ENCODE measurements around the gene TRAF3IP3.

The TRAF3IP3 gene

DNA sequence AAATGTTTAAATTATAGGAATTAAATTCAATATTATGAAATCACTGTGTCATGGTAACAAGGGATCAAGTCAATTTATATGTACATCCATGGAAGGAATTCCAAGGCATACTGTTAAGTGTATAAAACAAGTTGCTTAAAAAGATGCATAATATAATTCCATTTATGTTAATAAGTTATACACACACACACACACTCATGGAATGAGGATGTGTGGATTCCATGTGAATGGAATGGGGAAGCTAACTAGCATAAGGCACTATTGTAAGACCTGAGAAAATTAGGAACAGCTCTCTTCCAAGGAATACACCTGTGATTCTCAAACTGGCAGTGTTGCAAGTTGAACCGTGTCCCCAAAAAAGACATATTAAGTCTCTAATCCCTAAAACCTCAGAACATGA is 17.6 kb upstream of the TRAF3IP3 start:
- DNase-seq (ENCODE audit: low read depth): no peak

- no peak for DNase-seq (ENCODE audit: low read depth)
Observed at GRCh38 chr1:209741193-209741592, 14.7 kb upstream of the TRAF3IP3 start.

DNA sequence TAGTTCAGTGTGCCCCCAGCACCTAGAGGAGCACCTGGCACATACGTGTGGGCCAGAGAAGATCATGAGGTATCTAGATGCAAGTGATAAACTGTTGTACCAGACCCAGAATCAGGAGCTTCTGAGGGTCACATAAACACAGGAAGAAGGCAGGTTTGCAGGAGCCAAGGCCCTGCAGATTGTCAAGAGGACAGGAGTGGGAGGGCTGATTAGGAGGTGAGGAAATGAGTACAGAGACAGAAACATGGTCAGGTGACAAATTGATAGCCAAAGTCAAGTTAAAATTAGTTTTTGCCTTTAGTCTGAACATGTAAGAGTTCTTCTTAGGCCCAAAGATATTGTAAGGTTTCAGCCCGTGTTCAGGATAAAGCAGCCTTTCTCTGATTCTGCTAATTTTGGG is 14.0 kb upstream of the TRAF3IP3 start:
- DNase-seq (ENCODE audit: low read depth): no peak

DNA sequence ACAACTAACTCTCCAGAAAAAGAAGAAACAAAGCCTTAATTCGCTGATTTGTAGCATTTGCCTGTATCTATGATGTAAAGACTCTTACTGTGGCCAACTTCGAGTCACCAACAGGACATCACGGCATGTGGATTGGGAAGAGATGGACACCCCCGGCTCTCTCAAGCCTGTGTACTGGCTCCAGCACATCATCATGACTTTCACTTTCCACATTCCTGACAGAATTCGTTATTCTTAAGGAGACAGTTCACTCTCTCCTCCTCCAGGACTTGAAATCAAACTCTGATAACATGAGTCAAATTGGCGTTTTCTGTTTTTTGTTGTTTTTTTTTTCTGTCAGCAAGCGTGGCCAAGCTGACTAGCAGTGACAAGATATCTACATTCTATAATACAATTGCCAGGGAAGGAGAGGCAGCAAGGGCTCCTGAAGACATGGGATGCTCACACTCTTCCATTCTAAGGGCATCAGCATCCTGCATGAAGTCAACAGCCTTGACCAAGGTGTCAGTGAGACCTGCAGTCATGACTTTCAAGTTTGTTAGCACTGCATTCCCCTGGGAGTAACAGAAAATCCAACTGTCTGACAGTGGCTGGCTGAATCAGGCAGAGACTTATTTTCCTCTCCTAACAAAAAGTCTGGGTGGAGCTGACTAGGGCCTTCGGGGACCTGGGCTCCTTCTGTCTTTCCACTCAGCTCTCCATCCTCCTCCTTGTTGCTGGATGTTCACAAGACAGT is 13.3 kb upstream of the TRAF3IP3 start:
- no peak for DNase-seq (ENCODE audit: low read depth)

- no peak for DNase-seq (ENCODE audit: low read depth)
Observed at GRCh38 chr1:209743145-209743482, 12.7 kb upstream of the TRAF3IP3 start.

GRCh38 chr1:209746451-209747165 is 9.2 kb upstream of the TRAF3IP3 start:
- DNase-seq (ENCODE audit: low read depth): no peak

DNA sequence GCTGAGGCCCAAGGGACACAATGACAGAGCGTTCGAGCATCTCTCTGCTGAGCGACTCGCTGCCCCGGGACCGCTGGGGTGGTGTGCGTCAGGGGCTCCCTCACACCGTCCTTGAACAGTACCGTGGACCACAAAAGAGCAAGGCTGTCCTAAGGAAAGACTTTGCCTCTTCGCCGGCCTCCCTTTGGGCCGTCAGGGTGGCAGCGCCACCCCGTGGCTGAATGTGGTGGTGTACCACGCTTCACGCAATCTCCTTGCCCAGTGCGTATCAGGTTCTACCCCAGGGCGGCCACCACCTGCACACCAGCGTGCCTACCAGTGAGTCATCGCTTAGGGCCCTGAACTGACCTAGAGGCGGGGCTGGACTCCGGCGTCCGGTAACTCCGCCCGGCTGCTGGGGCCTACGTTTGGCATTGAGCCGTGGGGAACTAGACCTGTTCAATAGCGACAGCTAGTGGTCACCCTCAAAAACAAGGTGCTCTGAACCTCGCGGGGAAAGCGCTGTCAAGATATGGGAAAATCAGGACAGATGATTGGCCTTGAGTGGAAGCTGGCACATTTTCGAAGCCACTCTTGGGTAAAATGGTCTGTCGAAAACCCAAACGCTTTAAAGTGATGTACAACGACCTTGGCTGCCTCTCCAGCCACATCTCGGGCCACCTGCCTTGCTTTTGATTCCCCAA is 8.1 kb upstream of the TRAF3IP3 start:
- DNase-seq (ENCODE audit: low read depth): peak; percentile 77

DNA sequence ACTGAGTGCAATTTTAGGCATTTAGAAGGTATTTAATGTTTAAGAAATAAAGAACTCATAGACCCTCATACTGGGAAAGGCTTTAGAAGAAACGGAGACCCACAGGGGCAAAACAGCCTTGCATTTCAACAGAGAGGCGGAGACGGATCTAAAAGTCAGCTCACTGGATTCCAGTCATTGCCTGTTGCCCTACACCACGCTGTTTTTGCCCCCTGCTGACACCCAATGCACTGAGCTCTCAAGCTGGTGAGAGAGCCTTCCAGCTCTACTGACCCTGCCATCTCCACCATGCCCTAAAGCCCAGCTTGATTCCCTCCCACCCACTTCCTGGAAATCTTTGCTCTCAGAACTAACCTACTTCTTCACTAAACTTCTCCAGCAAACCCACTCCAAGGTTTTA is 7.2 kb upstream of the TRAF3IP3 start:
- DNase-seq (ENCODE audit: low read depth): no peak

DNA sequence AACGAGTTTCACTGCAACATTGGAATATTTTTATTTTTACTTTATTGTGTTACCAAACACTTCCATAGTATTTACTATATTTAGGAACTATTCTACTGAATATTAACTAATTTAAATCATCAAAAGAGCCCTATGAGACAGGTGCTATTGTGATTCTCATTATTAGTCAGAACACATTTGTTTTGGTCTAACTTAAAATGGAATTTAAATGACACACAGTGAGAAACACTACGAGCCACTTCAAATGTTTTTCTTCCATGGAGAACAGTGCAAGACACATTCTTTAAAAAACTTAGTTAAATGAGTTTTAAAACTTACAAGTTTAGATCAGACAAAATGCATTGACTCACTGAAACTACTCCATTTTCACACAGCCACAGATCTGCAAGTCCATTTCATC is 6.6 kb upstream of the TRAF3IP3 start:
- DNase-seq (ENCODE audit: low read depth): no peak

DNA sequence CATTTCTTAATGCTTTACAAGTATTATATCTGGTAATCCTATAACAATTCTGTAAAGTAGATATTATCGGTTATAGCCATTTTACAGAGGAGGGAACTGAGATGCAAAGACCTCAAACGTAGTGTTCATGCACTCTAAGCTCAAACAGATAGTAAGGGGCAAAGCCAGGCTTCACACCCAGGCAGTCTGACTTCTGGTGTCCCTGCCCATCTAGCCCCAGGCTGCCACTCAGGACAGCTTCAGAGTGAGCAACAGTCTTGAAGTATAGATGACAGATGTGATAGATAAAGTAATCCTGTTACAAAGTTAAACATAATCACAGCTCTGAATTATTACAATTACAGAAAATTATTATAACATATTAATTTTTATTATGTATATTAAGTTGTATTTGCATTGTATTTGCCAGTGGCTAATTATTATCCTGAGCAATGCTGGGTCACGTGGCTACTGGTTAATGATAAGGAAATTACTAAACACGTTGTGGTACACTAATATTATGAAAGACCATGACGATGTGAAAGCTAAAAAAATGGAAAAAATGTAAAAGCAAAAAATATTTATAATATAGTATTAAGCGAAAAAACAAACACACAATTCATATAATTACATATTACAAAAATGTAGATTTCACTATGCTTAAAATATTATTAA is 6.1 kb upstream of the TRAF3IP3 start:
- no peak for DNase-seq (ENCODE audit: low read depth)

DNA sequence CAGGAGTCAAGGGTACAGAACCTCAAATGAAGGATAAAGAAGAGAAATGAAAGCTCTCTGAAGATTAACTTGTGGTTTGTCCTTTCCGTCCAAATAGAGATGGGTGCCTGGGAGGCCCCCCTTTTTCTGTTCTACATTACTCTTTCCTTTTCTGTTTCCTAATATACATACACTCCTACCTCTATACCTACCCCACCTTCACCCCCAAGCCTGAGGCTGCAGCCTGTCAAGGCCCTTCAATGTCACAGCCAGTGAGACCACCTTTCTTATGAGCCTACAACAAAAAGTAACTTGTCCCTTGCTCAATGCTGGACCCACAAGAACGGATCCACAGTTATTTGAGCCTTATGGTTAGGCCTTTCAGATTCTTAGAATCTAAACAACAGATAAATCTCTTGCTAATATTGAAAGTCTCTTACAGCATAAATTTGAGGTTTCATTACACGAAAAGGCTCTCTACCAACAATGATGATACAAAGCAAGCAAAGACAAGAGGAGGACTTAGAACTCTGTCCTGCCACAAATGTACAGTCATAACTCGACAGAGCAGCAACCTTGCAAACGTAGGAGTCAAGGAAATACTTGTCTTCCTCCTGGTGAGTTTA is 4.1 kb upstream of the TRAF3IP3 start:
- DNase-seq (ENCODE audit: low read depth): peak; percentile 26

- no peak for DNase-seq (ENCODE audit: low read depth)
Observed at GRCh38 chr1:209752890-209753289, 3.0 kb upstream of the TRAF3IP3 start.

DNA sequence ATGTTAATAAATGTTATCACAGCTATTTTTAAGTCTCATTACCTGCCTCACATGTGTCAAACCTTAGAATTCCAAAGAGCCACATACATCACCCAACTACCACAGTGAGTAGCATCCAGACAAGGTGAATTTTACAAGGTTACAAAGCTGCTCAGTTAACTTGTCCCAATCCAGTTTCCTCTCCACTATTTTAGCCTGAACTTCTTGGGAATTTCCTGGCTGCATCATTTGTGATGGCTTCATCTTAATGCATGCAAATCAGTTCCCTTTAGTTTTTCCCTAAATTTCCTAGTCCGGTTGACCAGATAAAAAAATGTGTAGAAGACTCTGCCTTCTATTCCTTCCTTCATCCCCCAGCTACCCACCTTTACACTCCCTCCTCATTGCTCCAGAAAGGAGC is 597 bp upstream of the TRAF3IP3 start:
- no peak for DNase-seq (ENCODE audit: low read depth)

- DNase-seq (ENCODE audit: low read depth): peak; percentile 32
Observed at GRCh38 chr1:209756615-209757445, 977 bp downstream of the TRAF3IP3 start.

- no peak for DNase-seq (ENCODE audit: low read depth)
Observed at GRCh38 chr1:209758400-209758799, 2.5 kb downstream of the TRAF3IP3 start.

- no peak for DNase-seq (ENCODE audit: low read depth)
Observed at GRCh38 chr1:209759829-209760359, 4.0 kb downstream of the TRAF3IP3 start.

DNA sequence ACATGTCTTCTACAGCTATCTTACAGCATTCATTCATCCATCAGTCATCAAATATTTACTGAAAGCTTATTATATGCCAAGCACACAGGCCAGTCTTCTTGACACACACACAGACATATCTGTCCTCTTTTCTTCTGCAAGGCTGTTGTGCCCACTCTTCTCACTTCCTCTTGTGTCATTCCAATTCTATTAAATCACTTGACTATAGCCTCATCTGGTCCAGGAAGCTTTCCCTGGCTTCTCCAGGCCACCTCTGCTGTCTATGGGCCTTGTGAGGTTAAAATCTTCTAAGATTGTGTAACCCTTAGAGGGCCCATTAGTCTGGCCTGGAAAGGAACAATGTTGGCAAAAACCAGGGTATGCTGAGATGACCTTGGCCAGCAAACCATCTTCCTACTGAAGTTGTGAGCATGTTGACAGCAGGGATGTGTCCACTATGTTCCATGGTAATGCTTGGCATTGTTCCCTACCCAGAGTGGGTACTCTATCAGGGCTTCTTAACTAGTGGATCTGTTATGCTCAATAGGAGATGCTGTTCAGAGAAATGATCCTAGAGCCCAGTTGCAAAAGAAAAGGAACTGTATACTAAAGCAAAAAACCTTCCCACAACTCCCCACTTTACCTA is 5.3 kb downstream of the TRAF3IP3 start:
- DNase-seq (ENCODE audit: low read depth): no peak

GRCh38 chr1:209766051-209766450 is 10.2 kb downstream of the TRAF3IP3 start:
- DNase-seq (ENCODE audit: low read depth): no peak

DNA sequence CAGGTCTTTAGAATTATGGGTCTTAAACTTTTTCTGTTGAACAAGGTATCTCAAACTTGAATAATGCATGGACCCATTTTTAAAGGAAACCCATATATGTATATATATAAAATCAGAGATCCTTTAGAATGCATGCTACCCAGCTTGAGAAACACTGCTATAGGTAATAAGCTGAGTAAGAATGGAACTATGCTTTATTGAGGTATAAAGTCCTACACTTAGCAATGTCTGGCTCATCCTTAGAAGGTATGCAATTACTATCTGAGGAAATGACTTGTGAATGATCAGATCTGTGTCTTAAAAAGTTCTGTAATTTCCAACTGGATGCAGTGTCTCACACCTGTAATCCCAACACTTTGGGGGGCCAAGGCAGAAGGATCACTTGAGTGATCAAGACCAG is 11.2 kb downstream of the TRAF3IP3 start:
- no peak for DNase-seq (ENCODE audit: low read depth)

DNA sequence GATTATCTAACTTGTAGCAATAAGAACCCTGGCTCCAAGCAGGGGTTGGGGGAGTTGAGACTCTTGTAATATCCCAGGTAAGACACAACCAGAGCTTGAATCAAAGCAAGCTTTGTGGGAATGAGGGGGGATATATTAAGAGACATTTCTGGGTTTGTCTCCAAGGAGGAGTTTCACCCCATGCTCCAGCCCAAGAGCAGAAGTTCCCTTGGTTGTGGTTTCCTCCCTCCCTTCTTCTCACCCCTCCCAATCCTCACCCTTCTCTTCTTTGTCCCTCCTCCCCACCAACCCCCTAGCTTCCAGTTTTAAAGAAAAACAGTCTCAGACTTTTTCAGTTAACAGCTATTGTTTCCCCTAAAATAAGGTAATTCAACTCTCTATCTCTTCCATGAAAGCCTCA is 11.9 kb downstream of the TRAF3IP3 start:
- DNase-seq (ENCODE audit: low read depth): no peak

DNA sequence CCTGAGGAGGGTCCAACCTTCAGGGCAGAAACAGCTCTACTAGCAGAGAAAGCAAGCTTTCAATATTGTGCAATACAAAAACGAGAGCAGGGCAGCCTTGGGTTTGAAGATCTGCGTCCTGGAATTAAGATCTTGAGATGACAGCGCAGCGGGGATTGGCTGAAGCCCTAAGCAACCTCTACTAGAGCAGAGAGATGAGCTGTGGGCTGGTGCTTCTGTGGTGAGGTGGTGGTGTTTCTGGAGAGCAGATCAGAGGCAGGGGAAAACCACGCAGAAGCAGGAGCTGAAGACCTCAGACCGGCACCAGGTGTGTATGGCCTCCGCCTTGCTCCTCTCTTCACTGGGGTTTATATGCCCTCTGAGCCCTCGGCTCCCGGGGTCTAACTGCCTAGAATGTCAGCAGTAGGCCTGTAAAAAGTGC is 12.5 kb downstream of the TRAF3IP3 start:
- peak; percentile 70 for DNase-seq (ENCODE audit: low read depth)

All from activated T-cell treated with anti-CD3 and anti-CD28 coated beads for 24 hours (primary cell).